Neural progenitor cell (in vitro differentiated cells): ENCODE results near the gene ZSWIM5. TPM values are rescaled to one million over a fixed set of nuclear protein-coding genes. Genes with fewer than 3 reads are reported as not detected.
A peak's percentile ranks its signal among the peaks of the same experiment; 100 is the strongest.

Experiments used
- DNase-seq: peaks from one replicate; pipeline ENCODE4 v3.0.0-alpha.2; 2016; ENCODE audit warnings: low spot score
- H2AFZ ChIP-seq: fragments of 200-600 bp; sonication (generic); replicated peaks from 2 replicates; pipeline ENCODE4 v1.6.1; 2016; ENCODE audit warnings: antibody characterized with exemption
- H3F3A ChIP-seq: fragments of 200-600 bp; sonication (generic); 2 replicates; pipeline ENCODE4 v1.6.1; 2016; ENCODE audit warnings: antibody characterized with exemption, low read depth
- H3K27ac ChIP-seq: fragments of 200-600 bp; sonication (generic); 2 replicates; pipeline ENCODE4 v1.5.1; 2016; ENCODE audit warnings: mild to moderate bottlenecking
- H3K27me3 ChIP-seq: fragments of 200-600 bp; sonication (generic); 2 replicates; pipeline ENCODE4 v1.6.1; 2016; ENCODE audit warnings: mild to moderate bottlenecking, moderate library complexity
- H3K36me3 ChIP-seq: fragments of 200-600 bp; sonication (generic); 2 replicates; pipeline ENCODE4 v1.5.1; 2016
- H3K4me1 ChIP-seq: fragments of 200-600 bp; sonication (generic); 2 replicates; pipeline ENCODE4 v1.6.1; 2016; ENCODE audit warnings: mixed run types
- H3K4me2 ChIP-seq: fragments of 200-600 bp; sonication (generic); 2 replicates; pipeline ENCODE4 v1.6.1; 2016
- H3K4me3 ChIP-seq: fragments of 200-600 bp; sonication (generic); 2 replicates; pipeline ENCODE4 v1.5.1; 2016
- H3K79me2 ChIP-seq: fragments of 200-600 bp; sonication (generic); 2 replicates; pipeline ENCODE4 v1.6.1; 2016; ENCODE audit warnings: low read depth
- H3K9ac ChIP-seq: fragments of 200-600 bp; sonication (generic); 2 replicates; pipeline ENCODE4 v1.6.1; 2016
- H3K9me3 ChIP-seq: fragments of 200-600 bp; sonication (generic); 2 replicates; pipeline ENCODE4 v1.5.1; 2016; ENCODE audit warnings: low read depth
- H4K20me1 ChIP-seq: fragments of 200-600 bp; sonication (generic); 2 replicates; pipeline ENCODE4 v1.6.1; 2016; ENCODE audit warnings: low read depth
- H3K27ac Mint-ChIP-seq: 3 replicates; pipeline ENCODE4 v1.8.0; 2021; ENCODE audit warnings: mixed read lengths
- H3K27me3 Mint-ChIP-seq: 2 replicates; pipeline ENCODE4 v1.8.0; 2022; ENCODE audit warnings: low read depth, mild to moderate bottlenecking, inconsistent platforms, moderate library complexity, mixed read lengths; ENCODE audit not compliant: insufficient read depth
- H3K36me3 Mint-ChIP-seq: 3 replicates; pipeline ENCODE4 v1.8.0; 2021; ENCODE audit warnings: mixed read lengths
- H3K4me1 Mint-ChIP-seq: 3 replicates; pipeline ENCODE4 v1.8.0; 2021; ENCODE audit warnings: mixed read lengths
- H3K4me3 Mint-ChIP-seq: 3 replicates; pipeline ENCODE4 v1.8.0; 2021; ENCODE audit warnings: mild to moderate bottlenecking, moderate library complexity, mixed read lengths
- H3K9me3 Mint-ChIP-seq: 3 replicates; pipeline ENCODE4 v1.8.0; 2020; ENCODE audit warnings: mixed read lengths
- CTCF ChIP-seq: fragments of 200-600 bp; sonication (generic); IDR thresholded peaks from 2 replicates; pipeline ENCODE4 v1.5.1; 2017; ENCODE audit warnings: antibody characterized with exemption, mild to moderate bottlenecking
- EZH2 ChIP-seq: fragments of 200-600 bp; sonication (generic); IDR thresholded peaks from 2 replicates; pipeline ENCODE4 v1.6.1; 2017; ENCODE audit warnings: antibody characterized with exemption, mild to moderate bottlenecking, moderate library complexity
- EZH2phosphoT487 ChIP-seq: fragments of 200-600 bp; sonication (generic); IDR thresholded peaks from 2 replicates; pipeline ENCODE4 v1.6.1; 2017; ENCODE audit warnings: antibody characterized with exemption
- total RNA-seq: library from RNA; depleted of rRNA; stranded (reverse); fragments of >200 nt; gene quantifications from 2 replicates; pipeline ENCODE4 v1.2.3, GENCODE V29; 2015; ENCODE audit warnings: low replicate concordance

Gene ZSWIM5
- total RNA-seq, 1 donor from 2014 or later: 5.8 TPM

- H3F3A ChIP-seq: no peaks in the 10 kb centered on the region
- no peak for TF ChIP-seq EZH2phosphoT487
- no peak for TF ChIP-seq CTCF
- TF ChIP-seq EZH2: no peak
- Mint-ChIP-seq H3K9me3 (no peaks in the 10 kb centered on the region), H3K4me3 (no peak overlapping the region), H3K27ac (no peak overlapping the region), H3K36me3 (peaks cover 5% of the 10 kb centered on the region), H3K27me3 (no peaks in the 10 kb centered on the region), H3K4me1 (no peaks in the 10 kb centered on the region)
- H3K27me3 ChIP-seq: no peaks in the 10 kb centered on the region
- no peaks in the 10 kb centered on the region for H3K4me1 ChIP-seq
- no peak overlapping the region for H2AFZ ChIP-seq
- no peaks in the 10 kb centered on the region for H3K79me2 ChIP-seq
- H3K9me3 ChIP-seq: no peaks in the 10 kb centered on the region
- H3K4me2 ChIP-seq: no peak overlapping the region
- no peaks in the 10 kb centered on the region for H3K36me3 ChIP-seq
- H4K20me1 ChIP-seq: no peaks in the 10 kb centered on the region
- no peak overlapping the region for H3K9ac ChIP-seq
- no peak overlapping the region for H3K27ac ChIP-seq
- H3K4me3 ChIP-seq: no peak overlapping the region
- no peak for DNase-seq
Measured at GRCh38 chr1:45026446-45026845, 180.0 kb downstream of the ZSWIM5 start.

GRCh38 chr1:45023663-45024062, 182.7 kb downstream of the ZSWIM5 start:
- no peak overlapping the region for H3K4me3 Mint-ChIP-seq
- Histone ChIP-seq H3K9me3 (no peaks in the 10 kb centered on the region), H3K4me3 (no peak overlapping the region), H3K27me3 (no peaks in the 10 kb centered on the region), H2AFZ (no peak overlapping the region), H3F3A (no peaks in the 10 kb centered on the region), H3K36me3 (no peaks in the 10 kb centered on the region), H3K27ac (no peak overlapping the region), H3K79me2 (no peaks in the 10 kb centered on the region), H4K20me1 (no peaks in the 10 kb centered on the region), H3K9ac (no peak overlapping the region), H3K4me2 (no peak overlapping the region), H3K4me1 (no peaks in the 10 kb centered on the region)
- no peaks in the 10 kb centered on the region for H3K9me3 Mint-ChIP-seq
- peaks cover 3% of the 10 kb centered on the region for H3K36me3 Mint-ChIP-seq
- H3K27me3 Mint-ChIP-seq: no peaks in the 10 kb centered on the region
- TF ChIP-seq CTCF (no peak), EZH2phosphoT487 (no peak), EZH2 (no peak)
- H3K4me1 Mint-ChIP-seq: no peaks in the 10 kb centered on the region
- H3K27ac Mint-ChIP-seq: no peak overlapping the region
- no peak for DNase-seq

GRCh38 chr1:45018599-45019230, 187.7 kb downstream of the ZSWIM5 start:
- no peaks in the 10 kb centered on the region for H3K9me3 ChIP-seq
- Mint-ChIP-seq H3K4me1 (peaks cover 11% of the 10 kb centered on the region), H3K27me3 (no peaks in the 10 kb centered on the region), H3K9me3 (no peaks in the 10 kb centered on the region), H3K27ac (no peak overlapping the region), H3K4me3 (no peak overlapping the region), H3K36me3 (no peaks in the 10 kb centered on the region)
- no peak overlapping the region for H3K27ac ChIP-seq
- H3F3A ChIP-seq: no peaks in the 10 kb centered on the region
- H4K20me1 ChIP-seq: no peaks in the 10 kb centered on the region
- H3K9ac ChIP-seq: no peak overlapping the region
- H3K27me3 ChIP-seq: no peaks in the 10 kb centered on the region
- H3K4me2 ChIP-seq: no peak overlapping the region
- no peak overlapping the region for H2AFZ ChIP-seq
- no peaks in the 10 kb centered on the region for H3K36me3 ChIP-seq
- no peaks in the 10 kb centered on the region for H3K4me1 ChIP-seq
- TF ChIP-seq EZH2 (no peak), CTCF (peak; percentile 79), EZH2phosphoT487 (no peak)
- DNase-seq: peak; percentile 82
- no peak overlapping the region for H3K4me3 ChIP-seq
- no peaks in the 10 kb centered on the region for H3K79me2 ChIP-seq
